K562 (cell line): ENCODE measurements around the gene CDCA4.
A peak's percentile ranks its signal among the peaks of the same experiment; 100 is the strongest.

Experiments used
- BRCA1 ChIP-seq, 2 experiments: fragments of 450-650 bp in 1 of 2; sonication (generic) in 1 of 2; formaldehyde crosslinking in 1 of 2; IDR thresholded peaks; 2 replicates each; pipeline versions ENCODE4 v1.5.0 to v1.6.1; 2017 to 2020; ENCODE audit warnings: mild to moderate bottlenecking in 1 of 2, missing genetic modification reagents in 1 of 2
- RUNX1 ChIP-seq: sonication (generic); IDR thresholded peaks from 2 replicates; pipeline ENCODE4 v1.6.1; 2016; ENCODE audit warnings: antibody characterized with exemption, low read depth
- ZFP36 ChIP-seq: fragments of 150-350 bp; IDR thresholded peaks from 2 replicates; pipeline ENCODE4 v1.6.1; 2018; ENCODE audit warnings: low read length, low read depth; ENCODE audit not compliant: partially characterized antibody
- TF ChIP-seq, protein P1 (sequence below), 3 experiments: IDR thresholded peaks in 2 of 3; conservative IDR thresholded peaks in 1 of 3; 2 replicates each; pipeline ENCODE4 v1.5.1; 2011 to 2012; ENCODE audit warnings: low read length in 3 of 3, mild to moderate bottlenecking in 3 of 3, control low read depth in 2 of 3, improper control_type of control experiment in 1 of 3, inconsistent platforms in 1 of 3, low read depth in 1 of 3, mixed read lengths in 1 of 3, moderate library complexity in 1 of 3; ENCODE audit not compliant: insufficient read depth in 2 of 3
- TF ChIP-seq, protein P2 (sequence below), 2 experiments: fragments of 450-650 bp; formaldehyde crosslinking in 1 of 2; IDR thresholded peaks; 2 replicates each; pipeline versions ENCODE4 v1.4.0 to v1.6.1; 2014 to 2020; ENCODE audit warnings: mild to moderate bottlenecking in 2 of 2, borderline replicate concordance in 1 of 2, low read depth in 1 of 2

DNA sequence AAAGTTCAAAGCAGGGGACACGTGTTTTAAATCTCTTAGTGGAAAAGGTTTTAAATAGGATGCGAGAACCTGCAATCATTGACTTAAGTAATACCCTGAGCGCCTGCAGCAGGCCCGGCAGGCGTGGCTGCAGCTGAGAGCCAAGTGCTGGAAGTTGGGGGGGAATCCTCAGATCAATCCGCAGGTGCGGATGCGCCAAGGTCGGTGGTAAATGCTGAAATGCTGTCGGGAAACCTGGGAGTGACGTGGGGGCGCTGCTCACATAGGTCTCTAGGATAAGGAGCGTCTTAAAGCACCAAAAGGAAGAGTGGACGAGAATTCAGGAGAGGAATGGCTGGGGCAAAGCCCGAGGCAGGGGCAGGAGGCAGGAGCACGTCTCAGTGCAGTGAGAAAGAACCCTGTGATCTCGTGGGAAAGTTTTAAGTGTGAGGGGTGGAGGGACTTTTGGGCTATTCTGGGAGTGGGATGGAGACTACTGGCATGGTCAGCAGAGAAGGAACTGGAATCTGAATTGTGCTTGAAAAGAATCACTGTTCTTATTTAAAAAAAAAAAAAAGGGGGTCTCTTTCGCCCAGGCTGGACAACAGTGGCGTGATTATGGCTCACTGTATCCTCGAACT lies 883 bp upstream of the CDCA4 start:
- TF ChIP-seq, protein P1, sequence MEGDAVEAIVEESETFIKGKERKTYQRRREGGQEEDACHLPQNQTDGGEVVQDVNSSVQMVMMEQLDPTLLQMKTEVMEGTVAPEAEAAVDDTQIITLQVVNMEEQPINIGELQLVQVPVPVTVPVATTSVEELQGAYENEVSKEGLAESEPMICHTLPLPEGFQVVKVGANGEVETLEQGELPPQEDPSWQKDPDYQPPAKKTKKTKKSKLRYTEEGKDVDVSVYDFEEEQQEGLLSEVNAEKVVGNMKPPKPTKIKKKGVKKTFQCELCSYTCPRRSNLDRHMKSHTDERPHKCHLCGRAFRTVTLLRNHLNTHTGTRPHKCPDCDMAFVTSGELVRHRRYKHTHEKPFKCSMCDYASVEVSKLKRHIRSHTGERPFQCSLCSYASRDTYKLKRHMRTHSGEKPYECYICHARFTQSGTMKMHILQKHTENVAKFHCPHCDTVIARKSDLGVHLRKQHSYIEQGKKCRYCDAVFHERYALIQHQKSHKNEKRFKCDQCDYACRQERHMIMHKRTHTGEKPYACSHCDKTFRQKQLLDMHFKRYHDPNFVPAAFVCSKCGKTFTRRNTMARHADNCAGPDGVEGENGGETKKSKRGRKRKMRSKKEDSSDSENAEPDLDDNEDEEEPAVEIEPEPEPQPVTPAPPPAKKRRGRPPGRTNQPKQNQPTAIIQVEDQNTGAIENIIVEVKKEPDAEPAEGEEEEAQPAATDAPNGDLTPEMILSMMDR (IDR thresholded peaks at IDR 0.05 in 2 of 3, conservative IDR thresholded peaks at IDR 0.05 in 1 of 3; ENCODE audit: insufficient read depth in 2 of 3, low read depth in 1 of 3, low read length in 3 of 3), result peak; percentile 20 to 47 (median 33); a peak in 2 of 6 replicates
- TF ChIP-seq, protein P2, sequence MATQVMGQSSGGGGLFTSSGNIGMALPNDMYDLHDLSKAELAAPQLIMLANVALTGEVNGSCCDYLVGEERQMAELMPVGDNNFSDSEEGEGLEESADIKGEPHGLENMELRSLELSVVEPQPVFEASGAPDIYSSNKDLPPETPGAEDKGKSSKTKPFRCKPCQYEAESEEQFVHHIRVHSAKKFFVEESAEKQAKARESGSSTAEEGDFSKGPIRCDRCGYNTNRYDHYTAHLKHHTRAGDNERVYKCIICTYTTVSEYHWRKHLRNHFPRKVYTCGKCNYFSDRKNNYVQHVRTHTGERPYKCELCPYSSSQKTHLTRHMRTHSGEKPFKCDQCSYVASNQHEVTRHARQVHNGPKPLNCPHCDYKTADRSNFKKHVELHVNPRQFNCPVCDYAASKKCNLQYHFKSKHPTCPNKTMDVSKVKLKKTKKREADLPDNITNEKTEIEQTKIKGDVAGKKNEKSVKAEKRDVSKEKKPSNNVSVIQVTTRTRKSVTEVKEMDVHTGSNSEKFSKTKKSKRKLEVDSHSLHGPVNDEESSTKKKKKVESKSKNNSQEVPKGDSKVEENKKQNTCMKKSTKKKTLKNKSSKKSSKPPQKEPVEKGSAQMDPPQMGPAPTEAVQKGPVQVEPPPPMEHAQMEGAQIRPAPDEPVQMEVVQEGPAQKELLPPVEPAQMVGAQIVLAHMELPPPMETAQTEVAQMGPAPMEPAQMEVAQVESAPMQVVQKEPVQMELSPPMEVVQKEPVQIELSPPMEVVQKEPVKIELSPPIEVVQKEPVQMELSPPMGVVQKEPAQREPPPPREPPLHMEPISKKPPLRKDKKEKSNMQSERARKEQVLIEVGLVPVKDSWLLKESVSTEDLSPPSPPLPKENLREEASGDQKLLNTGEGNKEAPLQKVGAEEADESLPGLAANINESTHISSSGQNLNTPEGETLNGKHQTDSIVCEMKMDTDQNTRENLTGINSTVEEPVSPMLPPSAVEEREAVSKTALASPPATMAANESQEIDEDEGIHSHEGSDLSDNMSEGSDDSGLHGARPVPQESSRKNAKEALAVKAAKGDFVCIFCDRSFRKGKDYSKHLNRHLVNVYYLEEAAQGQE (IDR thresholded peaks at IDR 0.05; ENCODE audit: borderline replicate concordance), result no peak
- TF ChIP-seq, protein P2 (CRISPR knock-in tag; IDR thresholded peaks at IDR 0.05; ENCODE audit: low read depth), result no peak
- TF ChIP-seq RUNX1, result no peak
- no peak for TF ChIP-seq ZFP36
- TF ChIP-seq BRCA1 (IDR thresholded peaks at IDR 0.05), result no peak
- no peak for TF ChIP-seq BRCA1 (CRISPR knock-in tag; IDR thresholded peaks at IDR 0.05)
